ENCODE measurements around the gene TICRR.

TICRR gene

GRCh38 chr15:89662893-89663626, 87.8 kb downstream of the TICRR start:
- no peaks in the 10 kb centered on the region for H3K9me3 ChIP-seq (ENCODE audit: control insufficient read depth in 1 of 2, low read length in 2 of 2)
- no peak overlapping the region for H3K27ac ChIP-seq (ENCODE audit: low read depth, low read length)
- H3K36me3 ChIP-seq (ENCODE audit: control insufficient read depth in 1 of 2, insufficient read depth in 2 of 2, low read length in 2 of 2), result no peaks in the 10 kb centered on the region
- peaks cover 4 to 8% of the 10 kb centered on the region in 2 donors for H3K4me1 ChIP-seq (ENCODE audit: control insufficient read depth in 1 of 2, insufficient read depth in 2 of 2, low read length in 2 of 2)
- no peak overlapping the region for H3K9ac ChIP-seq (ENCODE audit: low read depth in 1 of 2, low read length in 2 of 2)
- peaks cover 0 to 4% of the 10 kb centered on the region in 2 donors for H3K27me3 ChIP-seq (ENCODE audit: control insufficient read depth in 1 of 2, insufficient read depth in 2 of 2, low read length in 2 of 2)
- peak overlapping the region in 1 of 2 donors; percentile 21 for H3K4me3 ChIP-seq (ENCODE audit: low read depth in 1 of 2, low read length in 2 of 2)

GRCh38 chr15:89664441-89665350, 89.4 kb downstream of the TICRR start:
- no peak overlapping the region for H3K27ac ChIP-seq (ENCODE audit: low read depth, low read length)
- H3K4me1 ChIP-seq (ENCODE audit: control insufficient read depth in 1 of 2, insufficient read depth in 2 of 2, low read length in 2 of 2), result peaks cover 4 to 8% of the 10 kb centered on the region in 2 donors
- no peaks in the 10 kb centered on the region for H3K36me3 ChIP-seq (ENCODE audit: control insufficient read depth in 1 of 2, insufficient read depth in 2 of 2, low read length in 2 of 2)
- peaks cover 0 to 4% of the 10 kb centered on the region in 2 donors for H3K27me3 ChIP-seq (ENCODE audit: control insufficient read depth in 1 of 2, insufficient read depth in 2 of 2, low read length in 2 of 2)
- H3K4me3 ChIP-seq (ENCODE audit: low read depth in 1 of 2, low read length in 2 of 2), result peak overlapping the region; percentile 43 to 50
- H3K9me3 ChIP-seq (ENCODE audit: control insufficient read depth in 1 of 2, low read length in 2 of 2), result no peaks in the 10 kb centered on the region
- peak overlapping the region in 1 of 2 donors; percentile 15 for H3K9ac ChIP-seq (ENCODE audit: low read depth in 1 of 2, low read length in 2 of 2)

GRCh38 chr15:89665449-89666181, 90.3 kb downstream of the TICRR start:
- Histone ChIP-seq H3K4me3 (ENCODE audit: low read depth in 1 of 2, low read length in 2 of 2) (peak overlapping the region; percentile 43 to 50), H3K27ac (ENCODE audit: low read depth, low read length) (no peak overlapping the region), H3K36me3 (ENCODE audit: control insufficient read depth in 1 of 2, insufficient read depth in 2 of 2, low read length in 2 of 2) (no peaks in the 10 kb centered on the region), H3K4me1 (ENCODE audit: control insufficient read depth in 1 of 2, insufficient read depth in 2 of 2, low read length in 2 of 2) (peaks cover 4 to 8% of the 10 kb centered on the region in 2 donors), H3K9ac (ENCODE audit: low read depth in 1 of 2, low read length in 2 of 2) (peak overlapping the region in 1 of 2 donors; percentile 25), H3K9me3 (ENCODE audit: control insufficient read depth in 1 of 2, low read length in 2 of 2) (no peaks in the 10 kb centered on the region), H3K27me3 (ENCODE audit: control insufficient read depth in 1 of 2, insufficient read depth in 2 of 2, low read length in 2 of 2) (peaks cover 0 to 4% of the 10 kb centered on the region in 2 donors)

GRCh38 chr15:89666184-89666857, 91.1 kb downstream of the TICRR start:
- peaks cover 4 to 8% of the 10 kb centered on the region in 2 donors for H3K4me1 ChIP-seq (ENCODE audit: control insufficient read depth in 1 of 2, insufficient read depth in 2 of 2, low read length in 2 of 2)
- peak overlapping the region; percentile 34 to 50 for H3K4me3 ChIP-seq (ENCODE audit: low read depth in 1 of 2, low read length in 2 of 2)
- peak overlapping the region in 1 of 2 donors; percentile 25 for H3K9ac ChIP-seq (ENCODE audit: low read depth in 1 of 2, low read length in 2 of 2)
- H3K27me3 ChIP-seq (ENCODE audit: control insufficient read depth in 1 of 2, insufficient read depth in 2 of 2, low read length in 2 of 2), result peaks cover 0 to 4% of the 10 kb centered on the region in 2 donors
- no peak overlapping the region for H3K27ac ChIP-seq (ENCODE audit: low read depth, low read length)
- no peaks in the 10 kb centered on the region for H3K9me3 ChIP-seq (ENCODE audit: control insufficient read depth in 1 of 2, low read length in 2 of 2)
- H3K36me3 ChIP-seq (ENCODE audit: control insufficient read depth in 1 of 2, insufficient read depth in 2 of 2, low read length in 2 of 2), result no peaks in the 10 kb centered on the region

- H3K27me3 ChIP-seq (ENCODE audit: control insufficient read depth in 1 of 2, insufficient read depth in 2 of 2, low read length in 2 of 2), result peaks cover 0 to 4% of the 10 kb centered on the region in 2 donors
- H3K9ac ChIP-seq (ENCODE audit: low read depth in 1 of 2, low read length in 2 of 2), result no peak overlapping the region
- H3K9me3 ChIP-seq (ENCODE audit: control insufficient read depth in 1 of 2, low read length in 2 of 2), result no peaks in the 10 kb centered on the region
- H3K36me3 ChIP-seq (ENCODE audit: control insufficient read depth in 1 of 2, insufficient read depth in 2 of 2, low read length in 2 of 2), result no peaks in the 10 kb centered on the region
- no peak overlapping the region for H3K27ac ChIP-seq (ENCODE audit: low read depth, low read length)
- H3K4me3 ChIP-seq (ENCODE audit: low read depth in 1 of 2, low read length in 2 of 2), result no peak overlapping the region
- peaks cover 4 to 8% of the 10 kb centered on the region in 2 donors for H3K4me1 ChIP-seq (ENCODE audit: control insufficient read depth in 1 of 2, insufficient read depth in 2 of 2, low read length in 2 of 2)
Observed at GRCh38 chr15:89666858-89667705, 91.8 kb downstream of the TICRR start.

- no peaks in the 10 kb centered on the region for H3K9me3 ChIP-seq (ENCODE audit: control insufficient read depth in 1 of 2, low read length in 2 of 2)
- no peak overlapping the region for H3K4me3 ChIP-seq (ENCODE audit: low read depth in 1 of 2, low read length in 2 of 2)
- peaks cover 0 to 4% of the 10 kb centered on the region in 2 donors for H3K27me3 ChIP-seq (ENCODE audit: control insufficient read depth in 1 of 2, insufficient read depth in 2 of 2, low read length in 2 of 2)
- H3K36me3 ChIP-seq (ENCODE audit: control insufficient read depth in 1 of 2, insufficient read depth in 2 of 2, low read length in 2 of 2), result no peaks in the 10 kb centered on the region
- H3K27ac ChIP-seq (ENCODE audit: low read depth, low read length), result no peak overlapping the region
- peaks cover 4 to 7% of the 10 kb centered on the region in 2 donors for H3K4me1 ChIP-seq (ENCODE audit: control insufficient read depth in 1 of 2, insufficient read depth in 2 of 2, low read length in 2 of 2)
- H3K9ac ChIP-seq (ENCODE audit: low read depth in 1 of 2, low read length in 2 of 2), result no peak overlapping the region
Observed at GRCh38 chr15:89667706-89667960, 92.4 kb downstream of the TICRR start.

GRCh38 chr15:89668171-89668570, 92.9 kb downstream of the TICRR start:
- Histone ChIP-seq H3K27ac (ENCODE audit: low read depth, low read length) (no peak overlapping the region), H3K36me3 (ENCODE audit: control insufficient read depth in 1 of 2, insufficient read depth in 2 of 2, low read length in 2 of 2) (no peaks in the 10 kb centered on the region), H3K9me3 (ENCODE audit: control insufficient read depth in 1 of 2, low read length in 2 of 2) (no peaks in the 10 kb centered on the region), H3K4me1 (ENCODE audit: control insufficient read depth in 1 of 2, insufficient read depth in 2 of 2, low read length in 2 of 2) (peaks cover 4 to 5% of the 10 kb centered on the region in 2 donors), H3K9ac (ENCODE audit: low read depth in 1 of 2, low read length in 2 of 2) (no peak overlapping the region), H3K4me3 (ENCODE audit: low read depth in 1 of 2, low read length in 2 of 2) (no peak overlapping the region), H3K27me3 (ENCODE audit: control insufficient read depth in 1 of 2, insufficient read depth in 2 of 2, low read length in 2 of 2) (peaks cover 0 to 4% of the 10 kb centered on the region in 2 donors)

GRCh38 chr15:89669309-89669865, 94.1 kb downstream of the TICRR start:
- Histone ChIP-seq H3K4me1 (ENCODE audit: control insufficient read depth in 1 of 2, insufficient read depth in 2 of 2, low read length in 2 of 2) (peaks cover 4 to 5% of the 10 kb centered on the region in 2 donors), H3K27me3 (ENCODE audit: control insufficient read depth in 1 of 2, insufficient read depth in 2 of 2, low read length in 2 of 2) (peaks cover 0 to 4% of the 10 kb centered on the region in 2 donors), H3K27ac (ENCODE audit: low read depth, low read length) (no peak overlapping the region), H3K9me3 (ENCODE audit: control insufficient read depth in 1 of 2, low read length in 2 of 2) (no peaks in the 10 kb centered on the region), H3K4me3 (ENCODE audit: low read depth in 1 of 2, low read length in 2 of 2) (no peak overlapping the region), H3K36me3 (ENCODE audit: control insufficient read depth in 1 of 2, insufficient read depth in 2 of 2, low read length in 2 of 2) (no peaks in the 10 kb centered on the region), H3K9ac (ENCODE audit: low read depth in 1 of 2, low read length in 2 of 2) (no peak overlapping the region)

GRCh38 chr15:89669941-89670340, 94.7 kb downstream of the TICRR start:
- Histone ChIP-seq H3K4me3 (ENCODE audit: low read depth in 1 of 2, low read length in 2 of 2) (no peak overlapping the region), H3K4me1 (ENCODE audit: control insufficient read depth in 1 of 2, insufficient read depth in 2 of 2, low read length in 2 of 2) (peaks cover under 1 to 3% of the 10 kb centered on the region in 2 donors), H3K9ac (ENCODE audit: low read depth in 1 of 2, low read length in 2 of 2) (no peak overlapping the region), H3K27ac (ENCODE audit: low read depth, low read length) (no peak overlapping the region), H3K36me3 (ENCODE audit: control insufficient read depth in 1 of 2, insufficient read depth in 2 of 2, low read length in 2 of 2) (no peaks in the 10 kb centered on the region), H3K27me3 (ENCODE audit: control insufficient read depth in 1 of 2, insufficient read depth in 2 of 2, low read length in 2 of 2) (peaks cover 0 to under 1% of the 10 kb centered on the region in 2 donors), H3K9me3 (ENCODE audit: control insufficient read depth in 1 of 2, low read length in 2 of 2) (no peaks in the 10 kb centered on the region)

Data from duodenal mucosa (tissue), 2 donors.